ENCODE measurements around the gene ZNF180.
"Not testable (repeated sequence)": the region's sequence is repeated elsewhere in the genome, so short reads cannot be mapped to it uniquely, and the experiment has no call there.

The ZNF180 gene

DNA sequence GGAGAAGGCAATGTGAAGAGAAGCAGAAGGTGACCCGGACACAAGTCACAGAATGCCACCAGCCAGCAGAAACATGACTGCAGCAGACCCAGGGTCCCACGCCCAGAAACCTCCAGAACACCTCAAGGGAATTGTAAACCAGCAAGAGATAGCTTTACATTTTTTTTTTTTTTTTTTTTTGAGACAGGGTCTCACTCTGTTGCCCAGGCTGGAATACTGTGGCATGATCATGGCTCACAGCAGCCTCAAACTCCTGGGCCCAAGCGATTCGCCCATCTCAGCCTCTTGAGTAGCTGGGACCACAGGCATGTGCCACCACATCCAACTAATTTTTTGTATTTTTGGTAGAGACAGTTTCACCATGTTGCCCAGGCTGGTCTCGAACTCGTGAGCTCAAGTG is 39.7 kb upstream of the ZNF180 start:
- H3K4me3 ChIP-seq (ENCODE audit: low read depth, low read length) = no peak overlapping the region
- no peak for DNase-seq (ENCODE audit: low read depth)
- TF ChIP-seq CTCF (IDR thresholded peaks at IDR 0.05; ENCODE audit: low read depth, low read length, missing control alignments) = no peak

- DNase-seq (ENCODE audit: low read depth) = no peak
- no peak overlapping the region for H3K4me3 ChIP-seq (ENCODE audit: low read depth, low read length)
- no peak for TF ChIP-seq CTCF (IDR thresholded peaks at IDR 0.05; ENCODE audit: low read depth, low read length, missing control alignments)
Measured at GRCh38 chr19:44539236-44539826, 39.0 kb upstream of the ZNF180 start.

- DNase-seq (ENCODE audit: low read depth); H3K4me3 ChIP-seq (ENCODE audit: low read depth, low read length): not testable (repeated sequence)
Measured at GRCh38 chr19:44535361-44535760, 35.0 kb upstream of the ZNF180 start.

DNA sequence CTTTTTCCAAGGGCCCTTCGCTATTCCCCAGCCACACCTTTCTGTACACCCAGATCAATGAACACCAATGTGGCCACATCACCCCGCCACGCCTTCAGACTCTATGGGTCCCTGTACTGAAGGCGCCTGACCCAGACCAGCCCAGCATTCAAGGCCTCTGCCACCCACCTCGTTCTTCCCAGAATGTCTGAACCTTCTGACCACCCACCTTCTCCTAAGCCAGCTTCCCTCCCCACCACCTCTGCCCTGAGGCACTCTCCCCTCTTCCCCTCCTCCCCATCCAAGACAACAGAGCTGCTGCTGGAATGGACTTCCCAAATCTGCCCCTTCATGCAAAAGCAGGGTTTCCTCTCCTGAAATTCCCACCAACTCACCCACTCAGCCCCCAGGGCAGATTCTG is 32.5 kb upstream of the ZNF180 start:
- DNase-seq (ENCODE audit: low read depth) = no peak
- no peak for TF ChIP-seq CTCF (IDR thresholded peaks at IDR 0.05; ENCODE audit: low read depth, low read length, missing control alignments)
- H3K4me3 ChIP-seq (ENCODE audit: low read depth, low read length) = no peak overlapping the region

DNA sequence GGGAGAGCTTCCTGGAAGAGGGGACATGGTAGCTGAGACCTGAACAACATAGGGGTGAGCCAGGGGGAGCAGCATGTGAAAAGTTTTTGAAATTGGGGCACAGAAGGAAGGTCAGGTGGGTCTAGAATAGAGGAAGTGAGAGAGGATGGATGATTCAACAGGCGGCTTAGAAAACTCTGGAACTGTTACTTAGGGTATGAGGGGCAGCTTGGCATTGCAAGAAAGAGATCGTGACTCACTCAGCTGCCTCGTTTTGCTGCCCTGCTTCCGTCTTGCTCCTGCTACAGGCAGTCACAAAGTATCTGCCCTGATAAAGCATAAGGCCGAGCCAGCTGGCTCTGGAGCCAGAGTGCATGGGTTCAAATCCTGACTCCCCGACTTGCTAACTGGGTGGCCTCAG is 30.5 kb upstream of the ZNF180 start:
- no peak for DNase-seq (ENCODE audit: low read depth)
- H3K4me3 ChIP-seq (ENCODE audit: low read depth, low read length) = no peak overlapping the region

GRCh38 chr19:44529536-44529935 is 29.2 kb upstream of the ZNF180 start, which contains the start of gene CEACAM20:
CEACAM20 (minus strand) TSS chr19:44529675; CDS start chr19:44529509, 166 bp downstream.
- TF ChIP-seq CTCF (IDR thresholded peaks at IDR 0.05; ENCODE audit: low read depth, low read length, missing control alignments) = no peak
- H3K4me3 ChIP-seq (ENCODE audit: low read depth, low read length) = no peak within 1 kb of the TSS
- no peak for DNase-seq (ENCODE audit: low read depth)

More for the DNA sequence above, 30.5 kb upstream of the ZNF180 start:
- no peak for TF ChIP-seq CTCF (IDR thresholded peaks at IDR 0.05; ENCODE audit: low read depth, low read length, missing control alignments)

GRCh38 chr19:44527554-44527953 is 27.2 kb upstream of the ZNF180 start:
- DNase-seq (ENCODE audit: low read depth) = no peak
- no peak overlapping the region for H3K4me3 ChIP-seq (ENCODE audit: low read depth, low read length)
- no peak for TF ChIP-seq CTCF (IDR thresholded peaks at IDR 0.05; ENCODE audit: low read depth, low read length, missing control alignments)

Measured in GM12864 (cell line).